HTERT RPE-1 (cell line): ENCODE data around the gene OR13A1.
"Not testable (repeated sequence)": the region's sequence is repeated elsewhere in the genome, so short reads cannot be mapped to it uniquely, and the experiment has no call there.

Experiments used
- in situ Hi-C: fragments of 300-500 bp; cut with MboI; formaldehyde crosslinking; loops from 4 replicates; pipeline ENCODE4 v1.14.3; 2020; ENCODE audit warnings: low sequenced_read_pairs

OR13A1 gene

GRCh38 chr10:45315508-45315907 lies at the start of gene OR13A1:
Gene OR13A1 (minus strand): TSS chr10:45315608. CDS start chr10:45304422, 11,186 bp downstream.
- in situ Hi-C loops, result no loop called here

GRCh38 chr10:45361983-45362799 lies 46.8 kb upstream of the OR13A1 start:
- in situ Hi-C loops, result not testable (repeated sequence)

GRCh38 chr10:45358961-45359360 lies 43.6 kb upstream of the OR13A1 start:
- in situ Hi-C loops, result not testable (repeated sequence)

- in situ Hi-C loops, result no loop called here
Observed at GRCh38 chr10:45355494-45355893, 40.1 kb upstream of the OR13A1 start.

GRCh38 chr10:45354261-45354660 lies 38.9 kb upstream of the OR13A1 start:
- in situ Hi-C loops, result no loop called here

GRCh38 chr10:45353186-45353585 lies 37.8 kb upstream of the OR13A1 start:
- in situ Hi-C loops, result no loop called here

GRCh38 chr10:45348196-45348765 lies 32.9 kb upstream of the OR13A1 start:
- in situ Hi-C loops, result not testable (repeated sequence)

GRCh38 chr10:45347464-45347863 lies 32.1 kb upstream of the OR13A1 start:
- in situ Hi-C loops, result not testable (repeated sequence)

- in situ Hi-C loops, result not testable (repeated sequence)
Observed at GRCh38 chr10:45346652-45347335, 31.4 kb upstream of the OR13A1 start.

GRCh38 chr10:45340420-45340819 lies 25.0 kb upstream of the OR13A1 start:
- in situ Hi-C loops, result not testable (repeated sequence)

- in situ Hi-C loops, result no loop called here
Observed at GRCh38 chr10:45339894-45340293, 24.5 kb upstream of the OR13A1 start.

- in situ Hi-C loops, result not testable (repeated sequence)
Observed at GRCh38 chr10:45331824-45332223, 16.4 kb upstream of the OR13A1 start.

- in situ Hi-C loops, result not testable (repeated sequence)
Observed at GRCh38 chr10:45326864-45327263, 11.5 kb upstream of the OR13A1 start.

- in situ Hi-C loops, result no loop called here
Observed at GRCh38 chr10:45325116-45325515, 9.7 kb upstream of the OR13A1 start.

- in situ Hi-C loops, result no loop called here
Observed at GRCh38 chr10:45319702-45320101, 4.3 kb upstream of the OR13A1 start.

- in situ Hi-C loops, result no loop called here
Observed at GRCh38 chr10:45313264-45313873, 2.0 kb downstream of the OR13A1 start.

- in situ Hi-C loops, result no loop called here
Observed at GRCh38 chr10:45308707-45309106, 6.7 kb downstream of the OR13A1 start.

- in situ Hi-C loops, result no loop called here
Observed at GRCh38 chr10:45302573-45302972, 12.8 kb downstream of the OR13A1 start.

GRCh38 chr10:45298341-45298955 lies 17.0 kb downstream of the OR13A1 start:
- in situ Hi-C loops, result not testable (repeated sequence)

GRCh38 chr10:45294681-45295080 lies 20.7 kb downstream of the OR13A1 start:
- in situ Hi-C loops, result no loop called here

GRCh38 chr10:45286980-45287379 lies 28.4 kb downstream of the OR13A1 start:
- in situ Hi-C loops, result no loop called here
